Stomach (tissue), 4 donors: ENCODE measurements around the gene SAMD3.

Source experiments
- CTCF ChIP-seq, 7 experiments: fragments of 450-650 bp in 4 of 7; fragments of 200-600 bp in 3 of 7; sonication (generic) in 3 of 7; IDR thresholded peaks; one replicate each; pipeline ENCODE4 v1.5.1; 2016 to 2019; ENCODE audit warnings: antibody characterized with exemption in 7 of 7, control low read depth in 2 of 7, mild to moderate bottlenecking in 1 of 7
- EP300 ChIP-seq: sonication (generic); formaldehyde crosslinking; IDR thresholded peaks from one replicate; pipeline ENCODE4 v1.6.1; 2017; ENCODE audit warnings: antibody characterized with exemption
- POLR2A ChIP-seq, 4 donors: fragments of 450-650 bp; IDR thresholded peaks; one replicate each; pipeline ENCODE4 v1.6.1; 2016; ENCODE audit warnings: antibody characterized with exemption in 4 of 4, control low read depth in 2 of 4, mild to moderate bottlenecking in 1 of 4, moderate library complexity in 1 of 4
- POLR2AphosphoS5 ChIP-seq, 3 donors: sonication (generic); formaldehyde crosslinking; IDR thresholded peaks; one replicate each; pipeline ENCODE4 v1.6.1; 2016; ENCODE audit warnings: antibody characterized with exemption in 3 of 3

GRCh38 chr6:130138909-130139242 lies 83.9 kb downstream of the SAMD3 start:
- TF ChIP-seq CTCF (IDR thresholded peaks at IDR 0.05) (no peak), POLR2A (IDR thresholded peaks at IDR 0.05) (no peak), EP300 (no peak), POLR2AphosphoS5 (IDR thresholded peaks at IDR 0.05) (no peak)
